NCI-H1092 (cell line): ENCODE data around the gene SLC9A2.

Experiments
- DNase-seq: peaks from one replicate; lab custom pipeline; 2025; lab: John Stamatoyannopoulos, UW

The SLC9A2 gene

DNA sequence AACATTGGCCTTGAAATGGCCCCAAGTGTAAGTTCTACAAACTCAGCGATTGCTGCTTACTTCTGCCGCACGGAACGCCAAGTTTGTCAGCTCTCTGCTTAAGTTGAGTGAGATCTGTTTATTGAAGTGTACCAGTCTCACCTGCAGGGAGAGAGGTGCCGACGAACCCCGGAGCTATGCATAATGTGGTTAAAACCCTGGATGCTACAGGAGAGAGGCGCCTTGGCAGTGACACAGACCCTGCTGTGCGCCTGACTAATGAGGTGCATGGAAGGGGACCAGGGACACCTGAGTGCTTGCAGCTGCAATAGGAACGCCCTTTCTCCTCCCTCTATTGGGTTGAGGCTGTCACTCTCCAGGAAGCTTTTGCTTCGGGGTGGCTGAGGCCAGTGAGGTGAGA is 979 bp downstream of the SLC9A2 start:
- no peak for DNase-seq

DNA sequence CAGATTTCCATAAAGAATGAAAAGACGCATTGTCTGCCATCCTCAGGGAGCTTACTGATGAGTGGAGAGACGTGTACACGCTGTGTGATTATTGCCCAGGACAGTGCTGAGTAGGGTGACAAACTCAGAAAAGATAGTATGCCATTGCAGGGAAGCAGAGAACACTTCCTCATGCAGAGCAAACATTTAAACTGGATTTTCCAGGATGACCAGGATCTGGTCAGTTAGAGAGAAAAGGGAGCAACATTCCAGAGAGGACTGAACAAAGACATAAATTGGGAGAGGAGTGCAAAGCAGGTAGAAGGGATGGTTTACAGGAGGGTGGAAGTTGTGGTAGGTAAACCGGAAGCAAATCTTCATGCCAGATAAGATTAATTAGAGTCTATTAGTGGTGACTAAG is 2.3 kb downstream of the SLC9A2 start:
- DNase-seq = no peak

DNA sequence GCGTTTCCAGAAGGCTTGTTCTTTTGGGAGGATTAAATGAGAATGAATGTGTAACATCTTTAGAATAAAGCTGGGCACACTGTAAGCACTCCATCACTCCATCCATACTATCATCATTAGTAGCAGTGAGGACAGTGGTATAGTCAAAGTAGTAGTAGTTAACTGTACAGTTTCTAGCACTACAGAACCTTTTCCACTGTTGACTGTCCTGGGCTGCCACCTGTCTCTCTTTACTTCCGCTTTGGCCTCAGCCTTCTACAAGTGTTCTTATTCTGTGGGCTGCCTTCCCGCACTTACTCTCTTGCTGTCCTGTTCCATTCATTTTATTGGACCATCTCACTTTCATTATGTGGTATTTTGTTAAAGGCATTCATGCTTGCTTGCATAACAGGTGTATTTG is 3.3 kb downstream of the SLC9A2 start:
- no peak for DNase-seq

DNA sequence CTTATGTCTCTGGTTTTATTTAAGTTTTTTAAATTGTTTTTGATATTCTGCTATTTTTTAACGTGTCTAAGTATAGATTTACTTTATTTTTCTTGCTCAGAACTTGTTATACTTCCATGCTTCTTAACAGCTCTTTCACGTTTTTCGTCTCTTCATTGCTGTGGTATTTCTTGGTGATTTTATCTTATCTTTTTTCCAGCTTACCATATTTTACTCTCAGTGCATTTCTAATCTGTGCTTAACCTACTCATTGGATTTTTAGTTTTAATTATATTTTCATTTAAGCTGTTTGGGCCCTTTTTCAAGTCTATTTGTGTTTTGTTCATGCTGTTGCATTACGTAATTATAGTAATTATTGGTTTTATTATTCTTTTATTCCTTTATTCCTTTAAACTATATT is 11.1 kb downstream of the SLC9A2 start:
- DNase-seq = no peak

DNA sequence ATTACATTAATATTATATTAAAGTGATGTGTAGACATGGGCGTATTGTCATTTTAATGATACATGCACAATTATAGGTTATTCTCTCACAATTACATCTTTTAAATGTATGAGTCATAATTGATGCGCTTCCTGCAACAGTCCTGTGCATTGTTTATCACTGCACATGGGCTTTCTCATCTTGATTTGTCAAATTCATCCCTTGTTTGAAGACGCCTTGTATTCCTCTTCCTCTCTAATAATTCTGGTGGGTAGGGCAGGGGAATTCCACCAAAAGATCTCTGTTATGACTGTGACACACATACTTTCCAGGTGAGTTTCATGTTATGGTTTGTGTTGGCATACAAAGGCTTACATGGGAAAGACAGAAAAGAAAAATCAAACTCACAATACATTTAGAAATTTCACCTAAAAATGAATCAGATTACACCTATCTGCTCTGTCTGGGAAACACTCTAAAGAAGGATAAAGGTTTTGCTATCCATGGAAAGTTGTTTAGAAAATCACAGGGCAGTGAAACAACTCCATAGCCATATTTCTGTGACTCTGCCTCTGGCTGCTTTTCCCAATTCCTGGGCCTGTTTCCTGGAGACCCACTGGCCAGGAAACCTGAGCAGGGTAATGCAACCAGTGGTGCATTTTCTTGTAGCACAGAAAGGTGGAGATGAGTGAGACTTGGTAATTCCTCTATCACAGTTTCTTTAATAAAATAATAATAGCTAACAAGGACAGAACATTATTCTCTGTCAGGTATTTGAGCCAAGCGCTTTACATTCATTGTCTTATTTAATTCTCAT is 13.2 kb downstream of the SLC9A2 start:
- no peak for DNase-seq

- DNase-seq = no peak
These were observed 15.5 kb downstream of the SLC9A2 start for GRCh38 chr2:102634831-102635241.

DNA sequence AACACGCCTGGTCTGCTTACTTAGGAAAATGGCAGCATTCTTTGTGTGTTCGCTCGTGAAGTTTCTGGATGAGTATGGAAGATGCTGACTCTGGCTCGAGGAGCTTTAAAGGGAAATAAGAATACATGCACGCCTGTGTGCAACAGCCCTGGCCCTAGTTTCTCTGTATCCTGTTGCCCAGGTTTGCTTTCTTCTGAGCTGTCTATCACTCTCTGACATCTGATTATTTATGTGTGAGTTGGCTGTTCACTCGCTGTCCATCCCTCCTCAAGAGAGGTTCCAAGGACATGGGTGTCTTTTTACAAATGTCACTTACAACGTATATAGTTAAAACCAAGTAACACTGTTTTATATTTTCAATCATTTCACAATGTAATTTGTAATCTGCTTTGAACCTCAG is 16.0 kb downstream of the SLC9A2 start:
- DNase-seq = no peak

- no peak for DNase-seq
These were observed 17.0 kb downstream of the SLC9A2 start for GRCh38 chr2:102636283-102636907.

DNA sequence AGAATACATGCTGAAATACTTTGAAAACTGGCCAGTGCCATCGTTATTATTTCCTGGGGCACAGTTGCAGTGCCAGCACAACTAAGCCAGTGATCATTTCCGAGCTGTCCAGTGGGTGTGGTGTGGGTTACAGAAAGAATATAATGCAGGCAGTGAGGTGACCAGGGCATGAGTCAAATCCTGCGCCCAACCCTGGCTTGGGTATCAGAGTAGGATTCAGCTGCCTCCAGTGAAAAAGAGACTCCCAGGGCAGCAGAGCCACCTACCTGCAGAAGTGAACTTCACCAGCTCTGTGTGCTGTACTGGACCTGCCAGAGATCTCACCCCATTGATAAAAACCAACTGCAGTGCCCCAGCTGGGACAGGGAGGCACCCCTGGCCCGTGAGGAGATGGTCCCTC is 18.0 kb downstream of the SLC9A2 start:
- DNase-seq = no peak

DNA sequence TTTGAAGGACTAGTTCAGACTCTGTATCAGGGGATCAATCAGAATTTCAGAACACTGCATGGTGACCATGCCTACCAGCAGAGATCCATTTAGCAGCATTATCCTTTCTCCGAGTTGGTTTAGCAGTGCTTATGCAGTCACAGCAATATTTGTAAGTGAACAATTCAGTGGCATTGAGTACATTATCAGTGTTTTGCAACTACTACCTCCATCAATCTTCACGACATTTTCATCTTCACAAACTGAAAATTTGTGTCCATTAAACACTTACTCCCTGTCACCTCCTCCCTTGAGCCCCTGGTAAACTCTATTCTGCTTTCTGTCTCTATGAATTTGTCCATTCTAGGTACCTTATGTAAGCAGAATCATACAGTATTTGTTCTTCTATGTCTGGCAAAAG is 20.1 kb downstream of the SLC9A2 start:
- no peak for DNase-seq

DNA sequence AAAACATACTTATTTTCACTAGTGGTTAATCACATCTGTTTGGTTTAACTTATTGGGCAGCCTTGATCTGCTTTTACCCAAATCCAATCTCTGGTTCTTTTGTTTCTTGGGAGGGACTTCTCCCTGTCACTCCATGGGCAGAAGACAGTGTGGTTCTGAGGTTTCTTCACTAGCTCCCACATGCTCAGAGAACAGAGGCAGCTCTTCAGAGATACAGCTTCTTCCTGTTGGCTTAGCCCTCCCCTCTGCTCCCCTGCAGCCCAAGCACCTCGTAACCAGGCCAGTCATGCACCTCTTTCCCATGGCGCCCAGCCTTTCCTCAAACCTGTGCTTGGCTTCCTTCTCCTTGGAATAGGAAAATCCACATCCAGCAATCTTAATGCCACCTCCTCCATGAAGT is 32.8 kb downstream of the SLC9A2 start:
- no peak for DNase-seq

DNA sequence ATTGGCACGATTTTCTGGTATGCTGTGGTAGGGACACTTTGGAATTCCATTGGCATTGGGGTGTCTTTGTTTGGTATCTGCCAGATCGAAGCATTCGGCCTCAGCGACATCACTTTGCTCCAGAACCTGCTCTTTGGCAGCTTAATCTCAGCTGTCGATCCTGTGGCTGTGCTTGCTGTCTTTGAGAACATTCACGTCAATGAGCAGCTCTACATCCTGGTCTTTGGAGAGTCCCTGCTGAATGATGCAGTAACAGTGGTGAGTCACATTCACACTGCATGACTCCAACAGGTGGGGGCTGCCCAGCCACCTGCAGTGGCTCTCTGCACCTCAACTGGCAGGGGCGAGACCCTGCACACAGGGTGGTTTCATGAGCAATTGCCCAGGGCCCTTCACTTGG is 38.4 kb downstream of the SLC9A2 start:
- DNase-seq = no peak

- no peak for DNase-seq
These were observed 40.7 kb downstream of the SLC9A2 start for GRCh38 chr2:102660070-102660469.

DNA sequence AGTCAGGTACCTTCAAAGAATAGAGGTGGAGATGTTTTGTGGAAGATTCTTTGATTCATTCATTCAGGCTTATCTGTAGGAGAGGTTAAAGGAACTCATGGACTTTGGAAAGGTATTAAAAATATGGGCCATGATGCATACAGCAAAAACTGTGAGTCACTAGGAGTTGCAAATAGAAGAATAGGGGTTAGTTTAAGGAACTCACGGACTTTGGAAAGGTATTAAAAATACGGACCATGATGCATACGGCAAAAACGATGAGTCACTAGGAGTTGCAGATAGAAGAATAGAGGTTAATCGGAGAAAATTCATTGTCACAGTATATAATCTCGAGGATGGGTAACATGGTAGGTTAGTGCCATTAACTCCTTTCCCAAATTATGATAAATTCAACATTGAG is 41.2 kb downstream of the SLC9A2 start:
- no peak for DNase-seq

GRCh38 chr2:102661846-102662245 is 42.5 kb downstream of the SLC9A2 start:
- no peak for DNase-seq

GRCh38 chr2:102662833-102663232 is 43.5 kb downstream of the SLC9A2 start:
- DNase-seq = no peak

GRCh38 chr2:102663381-102663780 is 44.0 kb downstream of the SLC9A2 start:
- no peak for DNase-seq

- no peak for DNase-seq
These were observed 45.1 kb downstream of the SLC9A2 start for GRCh38 chr2:102664471-102664909.

DNA sequence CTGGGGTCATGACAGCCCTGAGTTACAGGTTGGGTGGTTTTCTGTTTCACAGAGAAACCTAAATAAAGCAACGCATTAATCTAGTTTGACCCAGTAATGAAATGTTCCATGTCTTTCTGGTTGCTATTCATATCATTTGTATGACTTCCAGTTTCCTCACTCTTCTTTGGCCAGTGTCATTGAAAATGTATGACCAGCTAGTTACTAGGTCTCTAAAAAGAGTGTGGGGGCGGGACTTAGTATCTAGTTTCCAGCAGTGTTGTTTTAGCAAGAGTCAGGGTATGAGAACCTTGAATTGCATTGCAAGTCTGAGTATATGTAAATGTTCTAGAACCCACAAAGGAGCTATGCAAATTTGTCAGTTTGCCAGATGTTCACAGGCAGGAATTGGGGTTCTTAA is 47.7 kb downstream of the SLC9A2 start:
- no peak for DNase-seq

DNA sequence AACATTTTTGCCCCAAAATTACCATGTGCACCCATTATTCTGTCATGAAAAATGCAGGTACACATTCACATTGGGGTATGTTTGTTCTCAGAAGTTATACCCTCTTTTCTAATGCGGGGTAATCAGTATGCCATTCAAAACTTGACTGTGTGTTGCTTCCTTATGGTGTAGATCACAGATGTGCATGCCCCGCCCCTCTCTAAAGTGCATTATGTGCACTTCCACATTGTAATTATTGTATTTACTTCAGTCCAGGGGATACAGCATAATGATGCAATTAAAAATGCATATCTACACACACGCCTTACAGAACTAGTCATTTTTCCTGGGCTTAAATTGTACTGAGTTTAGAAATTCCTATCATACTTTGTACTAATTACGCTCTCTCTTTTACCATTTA is 48.8 kb downstream of the SLC9A2 start:
- no peak for DNase-seq

GRCh38 chr2:102669401-102669800 is 50.0 kb downstream of the SLC9A2 start:
- DNase-seq = no peak

GRCh38 chr2:102672107-102672776 is 52.9 kb downstream of the SLC9A2 start:
- no peak for DNase-seq

- DNase-seq = no peak
These were observed 55.0 kb downstream of the SLC9A2 start for GRCh38 chr2:102674370-102674769.
